HG03103 (cell line): Measurements from ENCODE around the gene MTG1.
"Not testable (repeated sequence)": the region's sequence is repeated elsewhere in the genome, so short reads cannot be mapped to it uniquely, and the experiment has no call there.

Experiments
- ATAC-seq: cut with Tn5 transposase; IDR thresholded peaks from one replicate; pipeline ENCODE4 v1.9.1; 2021; ENCODE audit warnings: low read depth; ENCODE audit not compliant: unreplicated experiment

The MTG1 gene

DNA sequence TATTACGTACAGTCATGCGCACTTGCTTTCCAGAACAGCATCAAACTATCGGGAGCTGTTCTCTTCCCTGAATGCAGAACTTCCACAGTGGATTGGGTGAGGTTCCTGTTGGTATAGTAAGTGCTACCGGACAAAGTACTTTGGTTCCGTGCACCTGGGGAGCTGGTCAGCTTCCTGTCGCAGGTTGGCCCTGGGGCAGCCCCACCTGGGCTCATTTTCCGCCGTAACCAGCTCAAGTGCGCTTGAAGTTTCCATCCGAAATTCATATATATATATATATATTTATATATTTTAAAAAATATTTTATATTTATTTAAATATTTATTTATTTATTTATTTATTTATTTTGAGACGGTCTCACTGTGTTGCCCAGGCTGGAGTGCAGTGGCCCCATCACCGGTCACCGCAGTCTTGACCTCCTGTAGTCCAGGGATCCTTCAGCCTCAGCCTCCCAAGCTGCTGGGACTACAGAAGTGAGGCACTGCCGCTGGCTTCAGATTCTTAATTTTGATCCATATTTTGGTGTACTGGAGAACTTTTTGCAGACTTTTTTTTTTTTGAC is 66.3 kb downstream of the MTG1 start:
- ATAC-seq = no peak

DNA sequence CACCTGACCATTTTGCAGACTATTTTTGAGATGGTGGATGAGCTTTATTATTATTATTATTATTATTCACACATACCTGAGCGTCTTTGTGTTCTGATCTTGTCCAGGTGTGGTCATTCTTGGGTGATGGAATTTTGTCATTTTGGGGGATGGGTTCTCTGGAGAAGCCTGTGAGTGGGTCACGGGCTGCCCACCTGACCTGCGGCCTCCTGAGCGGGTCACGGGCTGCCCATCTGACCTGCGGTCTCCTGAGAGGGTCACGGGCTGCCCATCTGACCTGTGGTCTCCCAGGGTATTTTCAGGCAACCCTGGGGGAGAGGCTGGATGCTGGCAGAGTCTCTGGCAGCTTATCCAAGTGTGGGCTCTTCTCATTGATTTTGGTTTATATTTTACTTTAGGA is 67.1 kb downstream of the MTG1 start:
- no peak for ATAC-seq

DNA sequence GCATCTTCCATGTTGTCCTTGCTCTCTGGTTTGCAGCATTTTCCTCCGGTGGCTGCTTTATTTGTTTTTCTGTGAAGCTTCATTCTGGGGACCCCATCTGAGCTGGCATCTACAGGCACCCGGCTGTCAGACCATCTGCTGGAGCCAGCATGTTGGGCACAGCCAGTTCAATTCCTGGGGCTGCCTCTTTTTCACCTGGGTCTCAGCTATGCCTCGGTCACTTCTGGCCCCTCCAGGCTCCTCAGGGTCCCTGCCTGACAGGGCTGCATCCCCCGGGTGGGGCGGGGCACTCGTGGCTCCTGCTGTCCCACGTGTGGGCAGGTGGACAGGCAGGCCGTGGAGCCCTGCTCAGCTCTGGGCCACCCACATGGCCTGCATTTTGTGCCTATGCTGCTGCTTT is 67.9 kb downstream of the MTG1 start:
- no peak for ATAC-seq

DNA sequence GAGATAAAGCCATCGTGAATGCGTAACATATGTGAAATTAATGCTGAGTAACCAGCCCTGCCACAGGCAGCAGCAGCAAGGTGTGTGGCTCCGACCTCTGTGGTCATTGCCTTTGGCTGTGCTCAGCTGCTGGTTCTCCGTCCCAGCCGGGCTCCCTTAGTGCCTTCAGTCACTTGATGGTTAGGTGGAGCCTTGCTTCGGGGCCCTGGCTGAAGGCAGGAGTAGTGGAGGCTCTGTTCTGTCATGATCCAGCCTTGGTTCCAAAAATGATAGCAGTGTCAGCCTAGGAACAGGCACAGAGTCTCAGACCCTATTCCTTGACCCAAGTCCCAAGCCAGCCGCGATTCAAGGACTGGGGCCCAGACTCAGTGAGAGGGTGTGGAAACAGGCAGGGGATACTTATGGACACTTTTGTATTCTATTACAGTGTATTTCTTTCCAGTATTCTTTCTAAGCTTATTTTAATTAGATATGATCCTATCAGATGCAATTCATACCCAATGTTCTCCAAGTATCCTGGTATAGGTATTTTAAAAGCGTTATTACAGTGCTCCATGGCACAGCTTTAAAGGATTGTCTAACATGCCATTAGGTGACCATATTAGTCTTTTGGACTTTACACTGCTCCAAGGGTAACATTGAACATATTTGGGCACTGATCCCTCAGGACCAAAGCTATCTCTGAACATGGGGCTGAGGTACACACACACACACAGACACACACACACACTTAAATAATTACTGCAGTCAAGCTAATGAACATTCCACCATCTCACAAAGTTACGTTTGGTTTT is 68.8 kb downstream of the MTG1 start:
- no peak for ATAC-seq

DNA sequence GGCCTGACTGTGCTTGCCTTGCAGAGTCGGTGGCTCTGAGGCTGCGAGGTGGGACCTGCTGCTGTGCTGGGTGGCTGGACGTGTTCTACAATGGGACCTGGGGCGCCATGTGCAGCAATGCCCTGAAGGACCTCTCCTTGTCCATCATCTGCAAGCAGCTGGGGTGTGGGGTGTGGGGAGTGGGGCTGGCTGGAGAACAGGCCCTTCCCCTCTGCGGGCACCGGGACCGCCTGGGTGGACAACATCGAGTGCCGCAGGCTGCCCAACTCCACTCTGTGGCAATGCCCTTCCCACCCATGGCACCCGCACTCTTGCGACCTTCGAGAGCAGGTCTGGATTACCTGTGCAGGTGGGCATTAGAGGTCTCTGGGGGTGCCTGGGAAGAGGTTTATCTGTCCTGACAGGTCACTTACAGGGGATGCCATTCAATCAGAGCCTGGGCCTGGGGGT is 70.7 kb downstream of the MTG1 start:
- no peak for ATAC-seq

DNA sequence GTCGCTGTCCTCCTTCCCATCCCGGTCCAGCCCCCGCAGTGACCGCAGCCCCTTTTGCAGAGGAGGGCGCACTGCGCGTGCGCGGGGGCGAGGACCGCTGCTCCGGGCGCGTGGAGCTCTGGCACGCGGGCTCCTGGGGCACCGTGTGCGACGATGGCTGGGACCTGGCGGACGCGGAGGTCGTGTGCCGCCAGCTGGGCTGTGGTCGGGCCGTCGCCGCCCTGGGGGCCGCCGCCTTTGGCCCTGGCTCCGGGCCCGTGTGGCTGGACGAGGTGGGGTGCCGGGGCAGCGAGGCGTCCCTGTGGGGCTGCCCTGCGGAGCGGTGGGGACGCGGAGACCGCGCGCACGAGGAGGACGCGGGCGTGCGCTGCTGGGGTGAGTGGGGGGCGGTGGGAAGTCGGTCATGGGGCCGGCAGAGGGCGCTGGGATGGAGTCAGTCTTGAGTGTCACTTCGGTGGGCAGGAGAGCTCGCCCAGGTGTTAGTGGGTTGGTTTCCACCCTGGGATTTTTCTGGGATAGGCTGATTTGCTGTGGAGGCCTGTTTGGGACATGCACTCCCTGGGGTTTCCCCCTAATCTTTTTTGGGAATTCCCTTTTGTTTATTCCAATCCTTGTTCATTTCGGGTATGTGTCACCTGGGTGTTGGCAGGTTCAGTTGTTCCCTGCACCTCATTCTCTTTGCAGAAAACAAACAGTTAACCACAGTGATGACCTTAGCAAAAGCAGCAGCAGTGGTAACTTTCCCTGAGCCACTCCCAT is 71.4 kb downstream of the MTG1 start:
- ATAC-seq = no peak

DNA sequence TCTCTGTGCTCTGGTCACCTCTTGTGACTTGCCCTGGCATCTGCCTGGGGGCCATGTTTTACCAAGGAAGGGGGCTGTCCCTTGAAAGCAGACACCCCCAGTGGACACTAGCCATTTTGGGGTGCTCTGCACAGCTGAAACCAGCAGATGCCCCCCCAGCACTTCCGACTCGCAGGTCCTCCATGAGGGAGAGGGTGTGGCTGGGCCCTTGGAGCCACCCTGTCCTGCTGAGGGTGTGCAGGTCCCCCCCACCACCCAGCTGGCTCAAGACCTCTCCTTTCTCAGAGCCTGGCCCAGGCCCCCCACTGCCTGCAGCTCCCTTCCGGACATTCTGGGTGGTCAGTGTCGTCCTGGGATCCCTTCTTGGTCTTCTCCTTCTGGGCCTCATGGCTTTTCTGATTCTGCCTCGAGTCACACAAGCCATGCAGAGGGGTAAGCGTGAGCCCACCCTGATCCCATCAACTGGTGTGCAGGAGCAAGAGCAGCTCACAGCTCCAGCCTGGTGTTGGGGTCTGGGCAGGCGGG is 72.1 kb downstream of the MTG1 start:
- ATAC-seq = no peak

DNA sequence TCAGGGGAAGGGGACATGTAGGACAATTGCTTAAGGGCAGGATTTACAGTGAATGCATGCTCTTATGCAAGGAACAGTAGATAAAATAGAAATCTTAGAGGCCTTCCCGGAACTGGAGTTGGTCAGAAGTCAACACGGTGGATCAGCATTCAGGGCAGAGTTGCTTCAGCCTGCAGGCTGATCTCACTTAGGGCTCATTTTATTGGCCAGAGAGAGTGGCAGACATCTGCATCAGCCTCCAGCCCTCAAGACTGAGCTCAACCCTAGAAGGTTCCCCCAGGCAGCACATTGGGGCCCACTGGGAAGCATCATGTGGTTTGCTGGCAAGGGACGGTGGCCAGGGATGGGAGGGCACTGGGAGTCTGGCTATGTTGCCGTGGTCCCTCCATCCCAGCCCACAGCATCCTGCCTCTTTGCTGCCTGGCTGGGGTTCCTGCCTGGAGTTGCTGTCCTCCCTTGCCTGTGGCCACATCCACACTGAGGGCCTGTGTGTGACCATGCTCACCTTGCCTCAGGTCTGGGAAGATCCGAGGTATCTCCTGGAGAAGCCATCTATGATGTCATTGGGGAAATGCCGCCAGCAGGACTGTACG is 72.8 kb downstream of the MTG1 start:
- no peak for ATAC-seq

DNA sequence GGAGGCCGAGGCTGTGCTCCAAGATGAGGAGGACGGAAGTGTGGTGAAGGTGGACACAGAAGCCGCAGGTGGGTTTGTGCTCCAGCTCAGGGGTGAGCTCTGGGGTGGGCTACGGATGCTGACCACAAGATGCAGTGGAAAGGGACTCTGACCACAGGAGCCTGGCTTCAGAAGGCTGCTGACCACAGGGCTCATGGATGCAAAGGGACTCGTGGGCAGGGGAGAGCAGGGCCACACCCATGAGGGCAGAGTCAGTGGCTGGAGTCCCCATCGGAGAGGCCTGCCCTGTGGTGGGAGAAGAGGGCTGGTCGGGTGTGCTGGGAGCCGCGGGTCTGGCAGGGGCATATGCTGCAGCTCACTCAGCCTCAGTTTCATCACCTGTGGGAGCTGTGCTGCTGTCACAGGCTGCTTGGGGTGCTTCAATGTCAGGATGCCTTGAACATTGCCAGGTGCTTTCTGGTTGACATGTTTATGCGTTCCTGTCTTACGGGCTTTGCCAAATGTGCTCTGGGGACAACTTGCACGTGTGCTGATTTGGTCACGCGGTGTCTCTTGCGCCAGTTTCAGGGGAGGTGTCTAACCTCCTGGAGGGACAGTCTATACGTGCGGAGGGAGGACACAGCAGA is 73.4 kb downstream of the MTG1 start:
- ATAC-seq = no peak

DNA sequence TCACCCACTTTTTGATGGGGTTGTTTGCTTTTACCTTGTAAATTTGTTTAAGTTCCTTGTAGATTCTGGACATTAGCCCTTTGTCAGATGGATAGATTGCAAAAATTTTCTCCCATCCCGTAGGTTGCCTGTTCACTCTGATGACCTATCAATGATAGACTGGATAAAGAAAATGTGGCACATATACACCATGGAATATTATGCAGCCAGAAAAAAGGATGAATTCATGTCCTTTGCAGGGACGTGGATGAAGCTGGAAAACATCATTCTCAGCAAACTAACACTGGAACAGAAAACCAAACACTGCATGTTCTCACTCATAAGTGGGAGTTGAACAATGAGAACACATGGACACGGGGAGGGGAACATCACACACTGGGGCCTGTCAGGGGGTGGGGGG is 75.2 kb downstream of the MTG1 start:
- ATAC-seq = not testable (repeated sequence)

DNA sequence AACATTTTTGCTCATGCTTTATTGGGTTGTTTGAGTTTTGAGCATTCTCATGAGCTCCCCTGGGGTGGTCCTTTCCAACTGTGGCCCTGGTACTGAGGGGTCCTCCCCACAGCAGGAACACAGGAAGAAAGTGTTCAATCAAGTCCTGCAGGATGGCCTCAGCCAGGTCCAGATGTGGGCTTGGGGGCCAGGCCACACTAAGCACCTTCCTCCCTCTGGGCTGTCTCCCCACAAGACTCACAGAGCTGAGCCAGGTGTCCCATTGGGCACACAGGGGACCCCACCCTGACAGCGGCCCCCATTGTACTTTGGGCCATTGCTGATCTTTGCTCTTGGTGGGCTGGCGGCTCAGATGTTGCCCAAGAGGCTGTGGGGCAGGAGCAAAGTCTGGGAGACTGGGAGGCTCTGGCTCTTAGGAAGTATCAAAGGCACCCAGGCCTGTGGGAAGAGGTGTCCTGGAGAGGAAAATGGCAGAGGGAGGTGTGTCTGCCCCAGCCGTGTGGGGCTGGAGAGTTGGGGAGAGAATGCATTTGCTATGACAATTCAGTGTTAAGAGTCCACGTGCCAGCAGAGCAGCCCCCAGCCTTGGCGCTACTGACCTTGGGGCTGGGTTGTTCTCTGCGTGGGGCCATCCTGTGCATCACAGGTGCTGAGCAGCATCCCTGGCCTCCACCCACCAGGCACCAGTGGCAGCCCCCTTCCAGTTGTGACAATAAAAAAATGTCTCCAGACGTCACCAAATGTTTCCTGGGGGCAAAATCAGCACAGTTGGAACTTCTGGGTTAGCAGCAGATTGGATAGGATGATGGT is 77.5 kb downstream of the MTG1 start:
- ATAC-seq = no peak
